IPS-18c (cell line): Measurements from ENCODE around the gene CARD14.
"Not testable (repeated sequence)": the region's sequence is repeated elsewhere in the genome, so short reads cannot be mapped to it uniquely, and the experiment has no call there.

Experiments
- H3K4me3 ChIP-seq: 2 replicates; pipeline ENCODE4 v1.7.0; 2013; ENCODE audit warnings: low read depth, mild to moderate bottlenecking, low read length, moderate library complexity; ENCODE audit not compliant: insufficient read depth
- H3K9me3 ChIP-seq: one replicate; pipeline ENCODE4 v1.6.1; 2013; ENCODE audit warnings: mild to moderate bottlenecking, low read length, moderate library complexity; ENCODE audit not compliant: control insufficient read depth, insufficient read depth

The CARD14 gene

DNA sequence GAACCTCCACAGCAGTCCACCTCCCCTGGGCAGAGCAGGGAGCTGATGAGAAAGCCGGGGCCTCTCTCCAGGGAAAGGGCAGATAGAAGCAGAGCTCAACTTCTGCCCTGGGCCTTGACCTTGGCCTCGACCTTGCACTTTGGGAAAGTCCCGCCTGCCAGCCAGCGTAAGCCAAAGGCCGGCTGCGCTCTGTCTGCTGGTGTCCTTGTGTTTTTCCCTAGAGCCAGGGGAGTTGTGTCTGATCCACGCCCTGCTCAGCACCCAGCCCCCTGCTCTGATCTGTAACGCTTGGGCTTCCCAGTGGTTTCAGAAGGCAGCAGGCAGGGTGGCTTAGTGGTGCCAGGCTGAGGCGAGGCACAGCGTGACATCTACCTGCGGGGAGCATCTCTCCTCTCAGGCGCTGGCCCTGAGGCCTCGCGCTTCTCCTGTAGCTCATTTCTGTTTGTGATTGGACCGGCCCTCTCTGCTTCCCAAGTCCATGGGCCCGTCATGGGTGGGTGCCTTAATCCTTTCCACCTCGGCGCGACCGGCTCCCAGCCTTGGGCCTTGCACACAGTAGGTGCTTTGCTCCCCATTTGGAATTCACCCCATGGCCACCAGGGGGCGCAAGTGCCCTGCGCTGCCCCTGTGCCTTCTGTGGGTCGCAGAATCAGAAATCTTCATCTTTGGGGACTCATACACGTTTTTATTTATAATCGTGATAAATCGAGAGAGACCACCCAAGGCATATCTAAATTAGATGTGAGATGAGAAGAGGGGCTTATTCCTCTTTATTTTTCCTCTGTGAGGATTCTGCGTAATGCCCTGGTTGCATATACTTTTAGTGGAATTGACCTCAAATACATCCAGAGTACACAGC, 26.1 kb downstream of the CARD14 start:
- no peaks in the 10 kb centered on the region for H3K9me3 ChIP-seq

DNA sequence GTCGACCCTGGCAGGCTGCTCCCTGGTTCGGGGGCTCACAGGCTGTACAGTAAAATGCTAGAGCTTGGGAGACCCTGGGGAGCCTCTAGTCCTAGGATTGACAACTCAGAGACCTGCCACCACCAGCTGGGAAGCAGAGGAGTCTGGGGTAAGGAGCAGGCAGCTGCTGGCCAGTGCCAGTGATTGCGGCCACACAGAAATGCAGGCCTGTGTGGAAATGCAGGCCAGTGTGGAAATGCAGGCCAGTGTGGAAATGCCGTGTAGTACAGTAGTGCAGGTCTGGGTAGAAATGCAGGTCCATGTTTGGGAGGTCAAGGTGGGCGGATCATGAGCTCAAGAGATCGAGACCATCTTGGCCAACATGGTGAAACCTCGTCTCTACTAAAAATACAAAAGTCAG, 26.8 kb downstream of the CARD14 start:
- H3K4me3 ChIP-seq = no peak overlapping the region
- H3K9me3 ChIP-seq = no peaks in the 10 kb centered on the region

More for the DNA sequence above, 26.1 kb downstream of the CARD14 start:
- H3K4me3 ChIP-seq = no peak overlapping the region

DNA sequence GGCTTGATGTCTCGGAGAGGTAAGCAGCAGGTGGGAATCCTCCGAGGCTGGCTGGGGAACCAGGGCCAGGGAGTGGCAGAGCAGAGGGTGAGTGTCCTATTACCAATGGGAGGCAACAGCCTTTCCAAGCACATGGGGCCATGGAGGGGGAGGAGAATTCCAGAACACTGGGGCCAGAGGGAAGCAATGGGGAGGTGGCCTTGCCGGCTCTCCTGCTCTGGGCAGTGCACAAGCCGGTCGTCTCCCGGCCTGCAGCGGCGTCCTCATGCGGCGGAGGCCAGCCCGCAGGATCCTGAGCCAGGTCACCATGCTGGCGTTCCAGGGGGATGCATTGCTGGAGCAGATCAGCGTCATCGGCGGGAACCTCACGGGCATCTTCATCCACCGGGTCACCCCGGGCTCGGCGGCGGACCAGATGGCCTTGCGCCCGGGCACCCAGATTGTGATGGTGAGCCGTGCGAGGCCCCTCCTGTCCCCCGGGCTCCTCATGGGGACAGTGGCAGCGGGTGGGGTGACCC, 28.4 kb downstream of the CARD14 start:
- H3K4me3 ChIP-seq = no peak overlapping the region
- no peaks in the 10 kb centered on the region for H3K9me3 ChIP-seq

DNA sequence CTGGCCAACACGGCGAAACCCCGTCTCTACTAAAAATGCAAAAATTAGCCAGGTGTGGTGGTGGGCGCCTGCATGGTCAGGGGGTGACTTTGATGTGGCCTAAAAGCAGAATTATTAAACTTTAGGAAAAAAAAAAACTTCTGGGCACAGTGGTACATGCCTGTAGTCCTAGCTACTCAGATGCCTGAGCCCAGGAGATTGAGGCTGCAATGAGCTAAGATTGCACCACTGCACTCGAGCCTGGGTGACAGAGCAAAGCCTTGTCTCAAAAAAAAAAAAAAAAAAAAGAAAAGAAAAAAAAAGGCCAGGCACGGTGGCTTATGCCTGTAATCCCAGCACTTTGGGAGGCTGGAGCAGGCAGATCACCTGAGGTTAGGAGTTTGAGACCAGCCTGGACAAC, 29.5 kb downstream of the CARD14 start:
- not testable (repeated sequence) for H3K4me3 ChIP-seq, H3K9me3 ChIP-seq

DNA sequence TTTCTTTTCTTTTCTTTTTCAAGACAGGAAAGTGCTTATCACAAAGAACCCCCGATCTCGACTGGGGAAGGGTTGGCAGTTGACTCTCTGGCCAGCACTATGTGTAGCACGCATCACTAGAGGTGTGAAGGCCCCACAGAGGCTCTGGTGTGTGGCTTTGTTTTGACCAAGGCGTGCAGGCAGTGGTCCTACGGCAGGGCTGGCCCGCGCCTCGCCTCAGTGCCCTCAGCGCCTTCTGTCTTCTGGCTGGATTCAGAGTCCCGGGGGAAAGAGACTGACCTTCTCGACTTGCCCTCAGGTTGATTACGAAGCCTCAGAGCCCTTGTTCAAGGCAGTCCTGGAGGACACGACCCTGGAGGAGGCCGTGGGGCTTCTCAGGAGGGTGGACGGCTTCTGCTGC, 31.6 kb downstream of the CARD14 start:
- Histone ChIP-seq H3K9me3 (no peaks in the 10 kb centered on the region), H3K4me3 (no peak overlapping the region)

DNA sequence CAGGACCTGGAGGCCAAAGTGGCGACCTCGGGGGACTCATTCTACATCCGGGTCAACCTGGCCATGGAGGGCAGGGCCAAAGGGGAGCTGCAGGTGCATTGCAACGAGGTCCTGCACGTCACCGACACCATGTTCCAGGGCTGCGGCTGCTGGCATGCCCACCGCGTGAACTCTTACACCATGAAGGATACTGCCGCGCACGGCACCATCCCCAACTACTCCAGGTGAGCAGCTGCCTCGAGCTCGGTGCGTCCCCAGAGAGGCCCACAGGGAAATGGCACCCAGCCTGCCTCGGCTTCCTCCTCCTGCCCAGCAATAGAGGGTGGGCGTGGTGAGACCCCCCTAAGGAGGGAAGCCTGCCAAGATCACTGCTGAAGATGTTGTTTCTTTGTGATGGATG, 32.4 kb downstream of the CARD14 start:
- no peak overlapping the region for H3K4me3 ChIP-seq
- no peaks in the 10 kb centered on the region for H3K9me3 ChIP-seq

DNA sequence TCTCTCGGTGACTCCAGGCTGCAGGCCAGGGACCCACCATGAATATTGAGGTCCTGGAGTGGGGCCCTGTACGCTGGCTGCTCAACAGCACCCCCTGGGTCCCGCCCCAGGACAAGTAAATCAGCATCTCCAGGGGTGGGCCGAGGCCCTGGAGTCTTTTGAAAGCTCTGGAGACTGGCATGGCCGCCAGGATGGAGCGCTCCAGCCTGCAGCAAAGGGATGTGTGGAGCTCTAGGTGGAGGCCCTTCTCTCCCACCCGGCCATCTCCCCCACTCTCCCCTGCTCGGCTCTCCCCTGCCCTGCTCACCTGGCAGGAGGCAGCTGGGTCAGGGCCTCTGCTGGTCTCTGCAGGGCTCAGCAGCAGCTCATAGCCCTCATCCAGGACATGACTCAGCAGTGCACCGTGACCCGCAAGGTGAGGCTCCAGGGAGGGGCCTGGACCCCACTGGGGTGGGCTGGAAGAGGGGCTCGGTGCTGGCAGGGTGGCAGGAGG, 33.7 kb downstream of the CARD14 start:
- Histone ChIP-seq H3K9me3 (no peaks in the 10 kb centered on the region), H3K4me3 (no peak overlapping the region)

DNA sequence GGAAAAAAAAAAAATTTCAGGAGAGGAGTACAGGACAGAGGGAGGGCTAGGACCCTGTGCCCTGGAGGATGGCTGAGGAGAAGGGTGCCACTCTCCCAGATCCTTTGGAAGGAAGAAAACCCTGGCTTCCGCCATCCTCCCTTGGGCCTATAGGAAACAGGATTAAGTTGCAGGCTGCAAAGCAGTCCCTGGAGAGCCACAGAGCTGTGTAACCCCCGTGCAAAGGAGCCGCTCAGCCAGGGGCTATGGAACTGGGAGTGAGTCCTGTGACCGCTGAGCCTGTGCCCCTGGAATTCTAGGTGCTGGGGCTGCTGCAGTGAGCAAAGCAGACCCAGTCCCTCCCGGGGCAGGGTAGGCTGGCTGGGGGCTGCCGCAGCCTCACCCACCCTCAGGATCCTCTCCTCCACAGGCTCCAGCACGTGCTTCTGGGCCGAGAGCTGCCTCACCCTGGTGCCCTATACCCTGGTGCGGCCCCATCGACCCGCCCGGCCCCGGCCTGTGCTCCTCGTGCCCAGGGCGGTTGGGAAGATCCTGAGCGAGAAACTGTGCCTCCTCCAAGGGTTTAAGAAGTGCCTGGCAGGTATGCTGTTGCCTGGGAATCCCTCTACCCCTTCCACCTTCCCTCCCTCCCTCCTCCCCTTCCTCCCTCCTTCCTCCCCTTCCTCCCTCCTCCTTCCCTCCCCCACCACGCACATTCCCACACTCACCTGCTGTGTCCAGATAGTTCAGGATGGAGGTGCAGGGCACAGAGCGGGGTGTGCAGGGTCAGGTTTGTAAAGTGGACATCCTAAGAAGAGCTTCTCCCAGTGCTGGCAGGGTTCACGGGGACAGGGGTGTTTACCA, 35.0 kb downstream of the CARD14 start:
- no peaks in the 10 kb centered on the region for H3K9me3 ChIP-seq
- no peak overlapping the region for H3K4me3 ChIP-seq

DNA sequence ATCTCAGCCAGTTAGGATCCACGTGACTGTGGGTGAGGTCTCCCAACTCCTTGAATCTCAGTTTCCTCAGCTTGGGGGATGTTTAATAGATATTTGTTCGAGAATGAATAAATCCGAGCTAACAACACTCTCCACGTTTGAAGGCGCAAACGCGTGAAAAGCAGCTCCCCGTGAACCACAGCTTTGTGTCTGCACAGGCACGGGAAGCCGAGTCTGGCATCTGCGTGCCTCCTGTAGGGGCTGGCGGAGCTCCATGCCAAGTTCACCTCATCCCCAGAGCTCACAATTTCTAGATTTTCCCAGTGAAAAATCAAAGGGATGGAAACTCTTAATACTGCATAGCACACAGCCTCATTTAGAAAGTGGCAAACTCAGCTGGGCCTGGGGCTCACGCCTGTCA, 36.0 kb downstream of the CARD14 start:
- H3K4me3 ChIP-seq = no peak overlapping the region
- H3K9me3 ChIP-seq = no peaks in the 10 kb centered on the region

DNA sequence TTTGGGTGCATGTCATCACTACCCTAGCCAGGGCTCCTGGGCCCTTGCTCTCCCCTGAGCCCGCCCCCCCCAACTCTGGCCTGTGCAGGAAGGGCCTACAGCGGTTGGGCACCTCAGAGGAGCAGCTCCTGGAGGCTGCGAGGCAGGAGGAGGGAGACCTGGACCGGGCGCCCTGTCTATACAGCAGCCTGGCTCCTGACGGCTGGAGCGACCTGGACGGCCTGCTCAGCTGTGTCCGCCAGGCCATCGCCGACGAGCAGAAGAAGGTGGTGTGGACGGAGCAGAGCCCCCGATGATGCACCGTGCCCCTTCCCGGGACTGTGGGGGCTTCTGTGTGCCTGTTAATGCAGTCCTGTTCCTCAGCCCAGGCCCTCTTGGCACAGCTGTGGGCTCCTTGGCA, 38.2 kb downstream of the CARD14 start:
- no peaks in the 10 kb centered on the region for H3K9me3 ChIP-seq
- no peak overlapping the region for H3K4me3 ChIP-seq

DNA sequence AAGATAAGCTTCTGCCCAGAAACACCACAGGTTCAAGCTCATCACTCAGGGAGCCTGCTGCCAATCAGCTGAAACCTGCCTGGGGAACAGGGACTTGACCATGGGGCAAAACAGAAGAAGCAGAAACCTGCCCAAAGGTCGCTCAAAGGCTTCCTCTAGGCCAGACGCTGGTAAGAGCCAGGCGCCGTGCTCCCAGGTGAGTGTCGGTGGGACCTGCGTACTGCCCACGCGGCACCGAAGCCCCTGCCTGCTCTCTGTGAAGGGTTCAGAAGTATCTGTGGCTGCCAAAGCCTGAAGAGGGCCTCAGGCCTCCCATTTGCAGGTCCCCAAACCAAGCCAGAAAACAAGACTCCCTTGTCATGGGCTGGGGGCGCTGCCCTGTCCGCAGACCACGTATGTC, 39.9 kb downstream of the CARD14 start:
- H3K4me3 ChIP-seq = no peak overlapping the region
- no peaks in the 10 kb centered on the region for H3K9me3 ChIP-seq

DNA sequence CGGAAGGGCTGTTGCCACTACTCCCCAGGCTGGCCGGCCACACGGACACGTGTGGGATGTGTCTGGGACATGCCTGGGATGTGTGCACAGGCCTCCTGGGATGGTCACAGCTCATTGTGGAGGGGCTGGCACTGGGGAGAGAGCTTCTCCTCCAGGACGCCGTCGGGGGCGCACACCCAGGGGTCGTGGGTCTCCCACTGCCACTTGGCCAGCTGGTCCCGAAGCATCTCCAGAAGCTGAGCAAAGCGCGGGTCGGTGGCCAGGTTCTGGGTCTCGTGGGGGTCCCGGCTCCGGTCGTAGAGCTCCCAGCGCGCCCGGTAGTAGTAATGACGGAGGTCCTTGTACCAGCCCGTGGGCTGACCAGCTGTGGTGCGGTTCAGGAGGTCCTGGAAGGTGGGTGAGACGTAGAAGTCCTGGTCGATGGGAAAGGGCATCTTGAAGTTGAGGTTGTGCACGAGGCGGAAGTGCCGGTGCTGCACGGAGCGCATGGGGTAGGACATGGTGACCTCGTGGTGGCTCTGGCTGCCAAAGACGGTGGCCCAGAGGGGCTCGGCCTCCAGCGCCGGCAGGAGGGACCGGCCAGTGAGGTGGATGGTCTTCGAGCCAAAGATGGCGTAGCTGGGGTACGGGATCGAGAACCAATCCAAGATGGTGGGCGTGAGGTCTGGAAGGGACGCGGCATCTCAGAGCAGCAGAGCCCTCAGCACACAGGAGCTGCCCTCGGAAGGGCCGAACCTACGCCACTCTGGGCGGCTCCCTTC, 40.7 kb downstream of the CARD14 start:
- Histone ChIP-seq H3K4me3 (no peak overlapping the region), H3K9me3 (no peaks in the 10 kb centered on the region)

DNA sequence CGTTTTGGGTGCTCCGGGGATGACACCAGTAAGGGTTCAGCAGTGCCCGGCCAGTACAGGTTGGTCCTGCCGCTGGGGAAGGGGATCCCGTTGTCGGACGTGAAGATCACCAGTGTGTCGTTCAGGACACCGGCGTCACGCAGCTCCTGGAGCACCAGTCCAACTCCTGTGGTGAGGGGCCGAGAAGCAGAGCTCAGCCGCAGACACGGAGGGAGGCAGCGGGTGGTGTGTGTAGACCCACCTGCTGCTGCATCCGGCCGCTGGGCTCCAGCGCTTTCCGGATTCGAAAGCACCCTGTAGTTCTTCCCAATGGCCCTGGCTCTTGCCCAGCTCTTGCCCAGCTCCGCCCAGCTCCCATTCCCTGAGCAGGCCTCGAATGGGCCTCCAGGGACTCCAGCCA, 42.3 kb downstream of the CARD14 start:
- no peaks in the 10 kb centered on the region for H3K9me3 ChIP-seq
- no peak overlapping the region for H3K4me3 ChIP-seq

DNA sequence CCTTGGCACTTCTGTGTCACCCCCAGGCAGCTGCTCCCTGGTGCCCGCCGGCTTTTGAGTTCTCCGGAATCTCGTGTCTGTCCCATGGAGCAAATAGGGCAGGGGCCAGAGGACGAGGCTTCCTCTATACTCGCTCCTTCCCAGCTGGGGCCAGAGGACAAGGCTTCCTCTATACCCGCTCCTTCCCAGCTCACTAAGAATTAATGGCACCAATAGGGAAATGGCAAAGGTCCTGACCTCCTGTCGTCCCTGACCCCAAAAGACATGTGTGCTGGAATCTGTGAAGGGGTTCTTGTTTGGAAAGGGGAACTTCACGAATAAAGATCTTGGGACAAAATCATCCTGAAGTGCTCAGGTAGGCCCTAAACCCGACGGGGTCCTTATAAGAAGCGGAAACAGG, 42.7 kb downstream of the CARD14 start:
- no peak overlapping the region for H3K4me3 ChIP-seq
- no peaks in the 10 kb centered on the region for H3K9me3 ChIP-seq

DNA sequence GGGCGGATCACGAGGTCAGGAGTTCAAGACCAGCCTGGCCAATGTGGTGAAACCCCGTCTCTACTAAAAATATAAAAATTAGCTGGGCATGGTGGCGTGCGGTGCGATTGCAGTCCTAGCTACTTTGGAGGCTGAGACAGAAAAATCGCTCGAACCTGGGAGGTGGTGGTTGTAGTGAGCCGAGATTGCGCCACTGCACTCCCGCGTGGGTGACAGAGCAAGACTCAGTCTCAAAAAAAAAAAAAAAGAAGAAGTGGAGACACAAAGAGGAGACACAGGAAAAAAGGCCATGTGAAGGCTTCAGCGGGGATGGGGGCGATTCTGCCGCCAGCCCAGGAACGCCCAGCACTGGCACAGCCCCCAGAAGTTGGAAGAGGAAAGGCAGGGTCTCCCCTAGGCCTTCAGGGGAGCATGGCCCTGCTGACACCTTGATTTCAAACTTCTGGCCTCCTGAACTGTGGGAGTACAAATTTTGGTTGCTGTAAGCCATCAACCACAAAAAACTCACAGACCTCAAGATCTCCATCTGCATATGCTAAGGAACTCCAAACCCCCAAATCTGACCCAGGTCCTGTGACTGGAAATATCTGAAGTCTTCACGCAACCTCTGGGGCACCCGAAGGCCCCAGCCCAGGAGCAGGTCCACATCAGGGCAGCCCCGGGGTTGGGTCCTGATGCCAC, 43.3 kb downstream of the CARD14 start:
- H3K4me3 ChIP-seq = no peak overlapping the region
- no peaks in the 10 kb centered on the region for H3K9me3 ChIP-seq

DNA sequence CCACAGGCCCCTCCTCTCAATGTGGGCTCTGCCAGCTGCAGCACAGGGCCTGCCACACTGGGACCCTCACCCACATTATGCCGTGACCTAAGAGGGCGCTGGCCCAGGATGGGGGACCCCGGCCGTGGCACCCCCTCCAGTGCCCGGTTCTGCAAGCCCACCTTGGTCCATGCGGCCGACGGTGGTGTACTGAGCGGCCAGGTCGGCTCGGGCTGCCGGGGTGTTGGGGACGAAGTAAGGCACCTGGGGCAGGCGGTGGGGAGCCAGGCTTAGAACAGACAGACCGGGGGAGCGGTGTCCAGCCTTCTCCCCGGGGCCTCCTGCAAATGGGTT, 43.8 kb downstream of the CARD14 start:
- Histone ChIP-seq H3K4me3 (no peak overlapping the region), H3K9me3 (no peaks in the 10 kb centered on the region)
